Gastroesophageal sphincter (tissue), 3 donors: ENCODE results near the gene PIGU.

Experiments
- CTCF ChIP-seq, 4 experiments: fragments of 200-600 bp in 2 of 4; fragments of 450-650 bp in 2 of 4; sonication (generic) in 1 of 4; IDR thresholded peaks; one replicate each; pipeline ENCODE4 v1.5.1; 2017 to 2019; ENCODE audit warnings: antibody characterized with exemption in 4 of 4, mild to moderate bottlenecking in 2 of 4, moderate library complexity in 2 of 4
- POLR2A ChIP-seq, 2 donors: fragments of 450-650 bp; IDR thresholded peaks; one replicate each; pipeline ENCODE4 v1.6.1; 2017; ENCODE audit warnings: antibody characterized with exemption in 2 of 2, mild to moderate bottlenecking in 2 of 2, moderate library complexity in 1 of 2

- TF ChIP-seq POLR2A (IDR thresholded peaks at IDR 0.05), result no peak
- TF ChIP-seq CTCF (IDR thresholded peaks at IDR 0.05), result no peak
These were observed 55.9 kb downstream of the PIGU start for GRCh38 chr20:34621036-34621343.
